ENCODE results near the gene COPG2.

GRCh38 chr7:130669085-130669700 is 645 bp upstream of the COPG2 start:
- TF ChIP-seq, protein P1, sequence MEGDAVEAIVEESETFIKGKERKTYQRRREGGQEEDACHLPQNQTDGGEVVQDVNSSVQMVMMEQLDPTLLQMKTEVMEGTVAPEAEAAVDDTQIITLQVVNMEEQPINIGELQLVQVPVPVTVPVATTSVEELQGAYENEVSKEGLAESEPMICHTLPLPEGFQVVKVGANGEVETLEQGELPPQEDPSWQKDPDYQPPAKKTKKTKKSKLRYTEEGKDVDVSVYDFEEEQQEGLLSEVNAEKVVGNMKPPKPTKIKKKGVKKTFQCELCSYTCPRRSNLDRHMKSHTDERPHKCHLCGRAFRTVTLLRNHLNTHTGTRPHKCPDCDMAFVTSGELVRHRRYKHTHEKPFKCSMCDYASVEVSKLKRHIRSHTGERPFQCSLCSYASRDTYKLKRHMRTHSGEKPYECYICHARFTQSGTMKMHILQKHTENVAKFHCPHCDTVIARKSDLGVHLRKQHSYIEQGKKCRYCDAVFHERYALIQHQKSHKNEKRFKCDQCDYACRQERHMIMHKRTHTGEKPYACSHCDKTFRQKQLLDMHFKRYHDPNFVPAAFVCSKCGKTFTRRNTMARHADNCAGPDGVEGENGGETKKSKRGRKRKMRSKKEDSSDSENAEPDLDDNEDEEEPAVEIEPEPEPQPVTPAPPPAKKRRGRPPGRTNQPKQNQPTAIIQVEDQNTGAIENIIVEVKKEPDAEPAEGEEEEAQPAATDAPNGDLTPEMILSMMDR (IDR thresholded peaks at IDR 0.05) = no peak
- TF ChIP-seq USF2 (CRISPR knock-in tag; IDR thresholded peaks at IDR 0.05) (no peak), ATF3 (CRISPR knock-in tag; conservative IDR thresholded peaks at IDR 0.05) (no peak)
- TF ChIP-seq, protein P2, sequence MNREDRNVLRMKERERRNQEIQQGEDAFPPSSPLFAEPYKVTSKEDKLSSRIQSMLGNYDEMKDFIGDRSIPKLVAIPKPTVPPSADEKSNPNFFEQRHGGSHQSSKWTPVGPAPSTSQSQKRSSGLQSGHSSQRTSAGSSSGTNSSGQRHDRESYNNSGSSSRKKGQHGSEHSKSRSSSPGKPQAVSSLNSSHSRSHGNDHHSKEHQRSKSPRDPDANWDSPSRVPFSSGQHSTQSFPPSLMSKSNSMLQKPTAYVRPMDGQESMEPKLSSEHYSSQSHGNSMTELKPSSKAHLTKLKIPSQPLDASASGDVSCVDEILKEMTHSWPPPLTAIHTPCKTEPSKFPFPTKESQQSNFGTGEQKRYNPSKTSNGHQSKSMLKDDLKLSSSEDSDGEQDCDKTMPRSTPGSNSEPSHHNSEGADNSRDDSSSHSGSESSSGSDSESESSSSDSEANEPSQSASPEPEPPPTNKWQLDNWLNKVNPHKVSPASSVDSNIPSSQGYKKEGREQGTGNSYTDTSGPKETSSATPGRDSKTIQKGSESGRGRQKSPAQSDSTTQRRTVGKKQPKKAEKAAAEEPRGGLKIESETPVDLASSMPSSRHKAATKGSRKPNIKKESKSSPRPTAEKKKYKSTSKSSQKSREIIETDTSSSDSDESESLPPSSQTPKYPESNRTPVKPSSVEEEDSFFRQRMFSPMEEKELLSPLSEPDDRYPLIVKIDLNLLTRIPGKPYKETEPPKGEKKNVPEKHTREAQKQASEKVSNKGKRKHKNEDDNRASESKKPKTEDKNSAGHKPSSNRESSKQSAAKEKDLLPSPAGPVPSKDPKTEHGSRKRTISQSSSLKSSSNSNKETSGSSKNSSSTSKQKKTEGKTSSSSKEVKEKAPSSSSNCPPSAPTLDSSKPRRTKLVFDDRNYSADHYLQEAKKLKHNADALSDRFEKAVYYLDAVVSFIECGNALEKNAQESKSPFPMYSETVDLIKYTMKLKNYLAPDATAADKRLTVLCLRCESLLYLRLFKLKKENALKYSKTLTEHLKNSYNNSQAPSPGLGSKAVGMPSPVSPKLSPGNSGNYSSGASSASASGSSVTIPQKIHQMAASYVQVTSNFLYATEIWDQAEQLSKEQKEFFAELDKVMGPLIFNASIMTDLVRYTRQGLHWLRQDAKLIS (CRISPR knock-in tag; IDR thresholded peaks at IDR 0.05; ENCODE audit: borderline replicate concordance) = no peak
